Erythroblast (primary cell): ENCODE measurements around the gene KCNIP4.

Source experiments
- GATA1 ChIP-seq: IDR thresholded peaks from 2 replicates; pipeline ENCODE4 v1.6.1; 2011; ENCODE audit warnings: low read depth, mild to moderate bottlenecking, control low read depth, low read length, moderate library complexity
- POLR2A ChIP-seq: IDR thresholded peaks from 2 replicates; pipeline ENCODE4 v1.6.1; 2011; ENCODE audit warnings: mild to moderate bottlenecking, low read length

DNA sequence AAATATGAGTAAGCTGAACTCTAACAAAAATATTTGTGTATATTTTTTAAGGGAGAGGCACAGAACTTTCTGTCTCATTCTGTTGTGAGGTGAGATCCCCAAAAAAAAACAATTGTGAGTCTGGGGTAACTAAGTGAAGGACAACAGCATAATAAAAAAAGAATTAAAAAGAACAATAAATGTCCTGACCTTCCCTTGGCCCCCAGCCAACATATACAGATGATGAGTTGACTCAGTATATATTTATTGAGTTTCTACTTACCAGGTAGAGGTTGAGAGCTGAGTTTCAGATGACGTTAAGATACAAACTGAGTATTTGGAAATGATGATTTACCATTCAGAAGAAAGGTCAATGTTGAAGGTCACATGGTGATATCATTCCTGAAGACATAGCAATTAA lies 239.5 kb downstream of the KCNIP4 start:
- TF ChIP-seq POLR2A, result no peak
- no peak for TF ChIP-seq GATA1
